Endothelial cell (in vitro differentiated cells): Measurements from ENCODE around the gene SNTN. TPM values are rescaled to one million over a fixed set of nuclear protein-coding genes. Genes with fewer than 3 reads are reported as not detected.

Source experiments
- DNase-seq: peaks from one replicate; pipeline ENCODE4 v3.0.0; 2021; ENCODE audit warnings: low spot score
- H3K27ac Mint-ChIP-seq: one replicate; pipeline ENCODE4 v1.8.0; 2021; ENCODE audit warnings: mixed read lengths, inconsistent platforms; ENCODE audit not compliant: unreplicated experiment
- H3K27me3 Mint-ChIP-seq: one replicate; pipeline ENCODE4 v1.8.0; 2021; ENCODE audit warnings: mild to moderate bottlenecking, moderate library complexity, mixed read lengths, inconsistent platforms; ENCODE audit not compliant: unreplicated experiment
- H3K36me3 Mint-ChIP-seq: one replicate; pipeline ENCODE4 v1.8.0; 2021; ENCODE audit warnings: mild to moderate bottlenecking, low read depth, mixed read lengths, inconsistent platforms; ENCODE audit not compliant: unreplicated experiment
- H3K4me1 Mint-ChIP-seq: one replicate; pipeline ENCODE4 v1.8.0; 2021; ENCODE audit warnings: mild to moderate bottlenecking, mixed read lengths, inconsistent platforms; ENCODE audit not compliant: unreplicated experiment
- H3K4me3 Mint-ChIP-seq: one replicate; pipeline ENCODE4 v1.8.0; 2021; ENCODE audit warnings: mild to moderate bottlenecking, mixed read lengths, inconsistent platforms; ENCODE audit not compliant: unreplicated experiment
- H3K9me3 Mint-ChIP-seq: one replicate; pipeline ENCODE4 v1.8.0; 2021; ENCODE audit warnings: mixed read lengths, inconsistent platforms; ENCODE audit not compliant: unreplicated experiment
- total RNA-seq: library from RNA; stranded (reverse); fragmentation: NEBNext Ultra II Directional; extraction: Animal tissue kit (Norgen Biotek cat#: 25700); gene quantifications from one replicate; pipeline ENCODE4 v1.2.1, GENCODE V29; 2021; ENCODE audit not compliant: unreplicated experiment
- TF ChIP-seq, protein P1 (sequence below): fragments of 200-600 bp; sonication (generic); IDR thresholded peaks from one replicate; pipeline ENCODE4 v1.5.0; 2021; ENCODE audit warnings: antibody characterized with exemption; ENCODE audit not compliant: unreplicated experiment

The SNTN gene
- total RNA-seq, 1 donor from 2014 or later, result not detected

DNA sequence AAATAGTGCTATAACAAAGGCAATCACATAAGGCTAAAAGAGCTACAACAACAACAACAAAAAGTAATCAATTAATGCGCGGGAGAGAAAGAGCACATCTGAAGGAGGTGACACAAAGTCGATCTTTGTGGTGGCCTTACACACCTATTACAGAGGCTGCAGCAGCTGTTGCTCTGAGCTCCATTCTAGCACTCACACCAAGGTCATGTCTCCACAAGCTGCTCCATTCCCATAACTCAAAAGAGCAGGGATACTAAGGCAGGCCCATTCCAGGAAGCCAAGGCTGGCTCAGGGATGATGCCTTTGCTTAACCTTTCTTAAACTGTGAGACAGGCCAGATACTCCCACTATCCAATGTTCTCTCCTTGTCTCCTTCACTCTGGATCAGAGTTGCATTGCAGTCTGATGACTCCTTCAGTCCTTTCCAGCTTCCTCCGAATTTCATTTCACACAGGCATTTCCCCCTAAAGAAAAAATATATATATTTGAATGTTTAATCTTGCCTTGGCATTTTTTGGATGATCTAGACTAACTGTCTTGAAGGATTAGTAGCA, 52.7 kb downstream of the SNTN start:
- no peak for DNase-seq
- TF ChIP-seq, protein P1, sequence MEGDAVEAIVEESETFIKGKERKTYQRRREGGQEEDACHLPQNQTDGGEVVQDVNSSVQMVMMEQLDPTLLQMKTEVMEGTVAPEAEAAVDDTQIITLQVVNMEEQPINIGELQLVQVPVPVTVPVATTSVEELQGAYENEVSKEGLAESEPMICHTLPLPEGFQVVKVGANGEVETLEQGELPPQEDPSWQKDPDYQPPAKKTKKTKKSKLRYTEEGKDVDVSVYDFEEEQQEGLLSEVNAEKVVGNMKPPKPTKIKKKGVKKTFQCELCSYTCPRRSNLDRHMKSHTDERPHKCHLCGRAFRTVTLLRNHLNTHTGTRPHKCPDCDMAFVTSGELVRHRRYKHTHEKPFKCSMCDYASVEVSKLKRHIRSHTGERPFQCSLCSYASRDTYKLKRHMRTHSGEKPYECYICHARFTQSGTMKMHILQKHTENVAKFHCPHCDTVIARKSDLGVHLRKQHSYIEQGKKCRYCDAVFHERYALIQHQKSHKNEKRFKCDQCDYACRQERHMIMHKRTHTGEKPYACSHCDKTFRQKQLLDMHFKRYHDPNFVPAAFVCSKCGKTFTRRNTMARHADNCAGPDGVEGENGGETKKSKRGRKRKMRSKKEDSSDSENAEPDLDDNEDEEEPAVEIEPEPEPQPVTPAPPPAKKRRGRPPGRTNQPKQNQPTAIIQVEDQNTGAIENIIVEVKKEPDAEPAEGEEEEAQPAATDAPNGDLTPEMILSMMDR, result no peak
- no peaks in the 10 kb centered on the region for H3K9me3 Mint-ChIP-seq
- H3K36me3 Mint-ChIP-seq, result no peaks in the 10 kb centered on the region
- H3K27ac Mint-ChIP-seq, result no peak overlapping the region
- no peaks in the 10 kb centered on the region for H3K4me1 Mint-ChIP-seq
- no peak overlapping the region for H3K4me3 Mint-ChIP-seq
- peaks cover under 1% of the 10 kb centered on the region for H3K27me3 Mint-ChIP-seq

DNA sequence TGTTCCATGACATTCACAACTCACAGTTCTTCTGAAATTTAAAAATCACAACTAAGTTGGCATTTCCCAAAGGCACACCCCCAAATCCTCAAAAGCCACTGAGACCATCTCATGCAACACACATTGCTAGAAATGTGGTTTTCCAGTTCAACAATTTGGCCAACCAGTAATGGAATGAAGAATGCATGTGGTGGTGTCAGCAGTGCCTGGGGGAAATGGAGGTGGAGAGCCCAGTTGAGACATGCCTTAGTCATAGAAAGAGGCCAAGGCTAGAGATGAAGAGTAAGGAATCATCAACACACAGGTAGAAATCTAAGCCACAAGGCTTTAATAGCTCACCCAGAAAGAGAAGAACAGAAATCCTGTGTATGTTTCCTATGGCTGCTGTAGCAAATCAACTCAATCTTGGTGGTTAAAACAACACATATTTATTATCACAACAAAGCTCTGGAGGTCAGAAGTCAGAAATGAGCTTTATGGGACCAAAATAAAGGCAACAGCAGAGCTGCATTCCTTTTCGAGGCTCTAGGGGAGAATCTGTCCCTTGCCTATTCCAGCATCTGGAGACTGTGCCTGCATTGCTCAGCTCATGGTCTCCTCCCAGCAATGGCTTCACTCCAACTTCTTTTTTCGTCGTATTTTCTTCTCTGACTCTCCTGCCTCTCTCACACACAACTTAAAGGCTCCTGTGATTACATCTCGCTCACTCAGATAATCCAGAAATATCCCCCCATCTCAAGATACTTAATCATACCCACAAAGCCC, 54.0 kb downstream of the SNTN start:
- no peak overlapping the region for H3K27ac Mint-ChIP-seq
- no peaks in the 10 kb centered on the region for H3K27me3 Mint-ChIP-seq
- DNase-seq, result no peak
- H3K4me3 Mint-ChIP-seq, result no peak overlapping the region
- no peaks in the 10 kb centered on the region for H3K4me1 Mint-ChIP-seq
- H3K36me3 Mint-ChIP-seq, result no peaks in the 10 kb centered on the region
- TF ChIP-seq, protein P1, result no peak
- H3K9me3 Mint-ChIP-seq, result no peaks in the 10 kb centered on the region

DNA sequence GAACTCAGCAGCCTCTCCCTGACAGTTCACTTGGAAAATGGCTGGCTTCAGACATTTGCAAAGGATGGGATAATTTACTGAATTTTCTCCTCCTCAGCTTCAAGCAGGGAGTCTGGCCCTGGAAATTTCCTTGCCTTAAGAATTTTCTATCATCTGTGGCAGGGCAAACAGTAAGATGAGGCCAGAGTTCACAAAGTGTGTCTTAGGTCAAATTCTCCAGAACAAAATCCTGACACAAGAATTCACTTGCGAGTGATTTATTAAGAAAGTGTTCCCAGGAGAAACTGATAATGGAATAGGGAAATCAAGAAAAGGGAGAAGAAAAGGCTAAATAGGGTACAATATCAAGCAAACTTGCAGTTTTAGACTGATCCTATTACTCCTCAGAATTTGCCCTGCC, 55.3 kb downstream of the SNTN start:
- Mint-ChIP-seq H3K27me3 (no peaks in the 10 kb centered on the region), H3K4me3 (no peak overlapping the region), H3K4me1 (no peaks in the 10 kb centered on the region), H3K9me3 (no peaks in the 10 kb centered on the region), H3K27ac (no peak overlapping the region), H3K36me3 (no peaks in the 10 kb centered on the region)
- no peak for DNase-seq
- TF ChIP-seq, protein P1, result no peak

DNA sequence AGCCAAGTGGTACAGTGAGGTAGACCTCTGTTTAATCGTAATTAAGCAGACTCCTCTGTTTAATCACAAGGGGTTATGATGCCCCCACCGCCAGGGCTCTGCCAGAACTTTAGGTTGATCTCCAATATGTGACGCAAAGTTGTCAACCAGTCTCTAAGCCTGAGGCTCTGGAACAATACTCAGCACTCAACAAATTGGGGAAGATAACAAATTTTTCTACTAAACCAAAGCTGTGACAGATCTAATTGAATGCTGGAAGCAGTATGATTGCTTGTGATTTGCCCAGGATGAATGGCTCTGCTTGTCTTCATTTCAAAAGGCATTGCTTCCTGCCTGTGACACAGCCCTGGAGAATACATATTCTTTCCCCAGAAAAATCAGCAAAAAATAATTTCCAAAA, 57.1 kb downstream of the SNTN start:
- Mint-ChIP-seq H3K27ac (no peak overlapping the region), H3K27me3 (no peaks in the 10 kb centered on the region), H3K4me3 (no peak overlapping the region), H3K36me3 (no peaks in the 10 kb centered on the region), H3K4me1 (no peaks in the 10 kb centered on the region), H3K9me3 (no peaks in the 10 kb centered on the region)
- DNase-seq, result no peak
- TF ChIP-seq, protein P1, result no peak

Other genes starting within 250 kb of the SNTN start
- not detected for gene C3orf49, start 166.6 kb downstream of the SNTN start, total RNA-seq
- gene THOC7, start 211.1 kb downstream of the SNTN start, total RNA-seq, result 47.3 TPM
- gene ATXN7, start 211.2 kb downstream of the SNTN start, total RNA-seq, result 21.0 TPM